Tibial artery (tissue), 4 donors: ENCODE results near the gene SH3GLB1.
"Not testable (repeated sequence)": the region's sequence is repeated elsewhere in the genome, so short reads cannot be mapped to it uniquely, and the experiment has no call there.

Source experiments
- DNase-seq, 2 donors: peaks; one replicate each; pipeline ENCODE4 v3.0.0-alpha.2; 2019
- H3K27ac ChIP-seq, 2 donors: fragments of 200-600 bp; sonication (generic) in 1 of 2; 1 replicate in 1 of 2; 2 replicates in 1 of 2; pipeline ENCODE4 v1.5.1; 2018 to 2019; ENCODE audit warnings: mild to moderate bottlenecking in 1 of 2
- H3K27me3 ChIP-seq, 2 donors: fragments of 200-600 bp; sonication (generic) in 1 of 2; one replicate each; pipeline versions ENCODE4 v1.5.1 to v1.6.0; 2016 to 2019
- H3K36me3 ChIP-seq, 3 donors: fragments of 200-600 bp; sonication (generic) in 2 of 3; one replicate each; pipeline ENCODE4 v1.5.1; 2016 to 2019; ENCODE audit warnings: mild to moderate bottlenecking in 2 of 3
- H3K4me1 ChIP-seq, 4 donors: fragments of 200-600 bp; sonication (generic) in 2 of 4; 1 replicate in 3 of 4; 2 replicates in 1 of 4; pipeline ENCODE4 v1.5.1; 2016 to 2019
- H3K4me3 ChIP-seq, 2 donors: fragments of 200-600 bp; sonication (generic) in 1 of 2; 1 replicate in 1 of 2; 2 replicates in 1 of 2; pipeline ENCODE4 v1.5.1; 2018 to 2019; ENCODE audit warnings: mild to moderate bottlenecking in 2 of 2
- H3K9me3 ChIP-seq, 3 donors: fragments of 200-600 bp; sonication (generic) in 1 of 3; one replicate each; pipeline ENCODE4 v1.5.1; 2016 to 2019
- intact Hi-C: fragments of 100-400 bp; cut with DNase I; formaldehyde crosslinking; loops from one replicate; pipeline ENCODE4 v1.15.0; 2023; ENCODE audit warnings: low total_unique reads
- TF ChIP-seq, protein P1 (sequence below), 2 experiments: fragments of 200-600 bp in 1 of 2; fragments of 450-650 bp in 1 of 2; IDR thresholded peaks; one replicate each; pipeline ENCODE4 v1.5.1; 2017 to 2019; ENCODE audit warnings: antibody characterized with exemption in 2 of 2, mild to moderate bottlenecking in 1 of 2, moderate library complexity in 1 of 2

Gene SH3GLB1

DNA sequence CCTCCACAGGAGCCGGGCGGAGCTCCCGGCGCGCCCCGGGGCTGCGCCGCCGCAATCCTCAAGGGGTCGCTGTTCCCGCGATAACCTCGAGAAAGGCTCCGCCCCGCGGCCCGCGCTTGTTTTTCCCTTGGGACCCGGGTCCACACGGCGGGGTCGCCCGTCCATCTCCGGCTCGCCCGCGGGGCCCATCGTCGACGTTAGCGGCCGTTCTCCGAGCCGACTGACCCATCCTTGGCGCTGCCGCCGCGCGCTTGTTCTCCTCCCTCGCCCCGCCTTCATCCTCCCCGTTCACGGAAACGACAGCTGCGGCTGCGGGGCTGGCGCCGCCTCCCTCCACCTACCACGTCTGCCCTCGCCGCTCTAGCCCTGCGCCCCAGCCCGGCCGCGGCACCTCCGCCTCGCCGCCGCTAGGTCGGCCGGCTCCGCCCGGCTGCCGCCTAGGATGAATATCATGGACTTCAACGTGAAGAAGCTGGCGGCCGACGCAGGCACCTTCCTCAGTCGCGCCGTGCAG, at the start of gene SH3GLB1:
Gene SH3GLB1 (plus strand): TSS at position 119 of the 514 bp plus-strand sequence. CDS start 324 bp downstream, at position 443.
- TF ChIP-seq, protein P1, sequence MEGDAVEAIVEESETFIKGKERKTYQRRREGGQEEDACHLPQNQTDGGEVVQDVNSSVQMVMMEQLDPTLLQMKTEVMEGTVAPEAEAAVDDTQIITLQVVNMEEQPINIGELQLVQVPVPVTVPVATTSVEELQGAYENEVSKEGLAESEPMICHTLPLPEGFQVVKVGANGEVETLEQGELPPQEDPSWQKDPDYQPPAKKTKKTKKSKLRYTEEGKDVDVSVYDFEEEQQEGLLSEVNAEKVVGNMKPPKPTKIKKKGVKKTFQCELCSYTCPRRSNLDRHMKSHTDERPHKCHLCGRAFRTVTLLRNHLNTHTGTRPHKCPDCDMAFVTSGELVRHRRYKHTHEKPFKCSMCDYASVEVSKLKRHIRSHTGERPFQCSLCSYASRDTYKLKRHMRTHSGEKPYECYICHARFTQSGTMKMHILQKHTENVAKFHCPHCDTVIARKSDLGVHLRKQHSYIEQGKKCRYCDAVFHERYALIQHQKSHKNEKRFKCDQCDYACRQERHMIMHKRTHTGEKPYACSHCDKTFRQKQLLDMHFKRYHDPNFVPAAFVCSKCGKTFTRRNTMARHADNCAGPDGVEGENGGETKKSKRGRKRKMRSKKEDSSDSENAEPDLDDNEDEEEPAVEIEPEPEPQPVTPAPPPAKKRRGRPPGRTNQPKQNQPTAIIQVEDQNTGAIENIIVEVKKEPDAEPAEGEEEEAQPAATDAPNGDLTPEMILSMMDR (IDR thresholded peaks at IDR 0.05): peak; percentile 90 to 91

DNA sequence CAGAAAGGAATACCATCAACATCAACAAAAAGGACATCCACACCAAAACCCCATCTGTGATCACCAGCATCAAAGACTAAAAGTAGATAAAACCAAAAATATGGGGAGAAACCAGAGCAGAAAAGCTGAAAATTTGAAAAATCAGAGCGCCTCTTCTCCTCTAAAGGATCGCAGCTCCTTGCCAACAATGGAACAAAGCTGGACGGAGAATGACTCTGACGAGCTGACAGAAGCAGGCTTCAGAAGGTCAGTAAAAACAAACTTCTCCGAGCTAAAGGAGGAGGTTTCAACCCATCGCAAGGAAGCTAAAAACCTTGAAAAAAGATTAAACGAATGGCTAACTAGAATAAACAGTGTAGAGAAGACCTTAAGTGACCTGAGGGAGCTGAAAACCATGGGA, 46.0 kb upstream of the SH3GLB1 start:
- H3K4me1 ChIP-seq, H3K4me3 ChIP-seq, H3K9me3 ChIP-seq, H3K27ac ChIP-seq, H3K27me3 ChIP-seq, H3K36me3 ChIP-seq, DNase-seq, intact Hi-C loops: not testable (repeated sequence)

More for the DNA sequence above, at the start of gene SH3GLB1:
- intact Hi-C loops: no loop called here
- H3K27ac ChIP-seq: peak within 1 kb of the TSS; percentile 98 to 99
- no peaks in the 10 kb centered on the region for H3K27me3 ChIP-seq
- no peaks in the 10 kb centered on the region for H3K36me3 ChIP-seq
- peak; percentile 83 to 91 for DNase-seq
- H3K9me3 ChIP-seq: no peaks in the 10 kb centered on the region
- peaks cover 0 to 40% (median 12%) of the 10 kb centered on the region in 4 donors for H3K4me1 ChIP-seq
- peak within 1 kb of the TSS; percentile 85 to 91 for H3K4me3 ChIP-seq

DNA sequence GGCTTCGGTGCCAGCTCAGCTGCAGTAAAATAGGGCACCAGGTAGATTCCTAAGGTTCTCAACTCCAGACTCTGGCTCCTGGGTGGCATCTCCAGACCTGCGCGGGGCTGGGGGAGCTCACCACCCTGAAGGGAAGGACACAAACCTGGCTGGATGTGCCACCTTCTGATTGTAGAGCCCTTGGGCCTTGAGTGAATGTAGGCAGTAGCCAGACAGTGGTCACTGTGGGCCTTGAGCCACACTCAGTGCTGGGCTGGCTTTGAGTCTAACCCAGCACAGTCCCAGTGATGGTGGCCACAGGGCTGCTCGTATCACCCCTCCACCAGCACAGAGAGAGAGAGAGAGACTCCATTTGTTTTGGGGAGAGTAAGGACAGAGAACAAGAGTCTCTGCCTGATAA, 38.0 kb upstream of the SH3GLB1 start:
- TF ChIP-seq, protein P1 (IDR thresholded peaks at IDR 0.05): no peak
- Histone ChIP-seq H3K36me3 (no peaks in the 10 kb centered on the region), H3K27me3 (no peaks in the 10 kb centered on the region), H3K27ac (no peak overlapping the region), H3K4me3 (no peak overlapping the region), H3K9me3 (no peaks in the 10 kb centered on the region), H3K4me1 (no peaks in the 10 kb centered on the region)
- intact Hi-C loops: no loop called here
- no peak for DNase-seq

DNA sequence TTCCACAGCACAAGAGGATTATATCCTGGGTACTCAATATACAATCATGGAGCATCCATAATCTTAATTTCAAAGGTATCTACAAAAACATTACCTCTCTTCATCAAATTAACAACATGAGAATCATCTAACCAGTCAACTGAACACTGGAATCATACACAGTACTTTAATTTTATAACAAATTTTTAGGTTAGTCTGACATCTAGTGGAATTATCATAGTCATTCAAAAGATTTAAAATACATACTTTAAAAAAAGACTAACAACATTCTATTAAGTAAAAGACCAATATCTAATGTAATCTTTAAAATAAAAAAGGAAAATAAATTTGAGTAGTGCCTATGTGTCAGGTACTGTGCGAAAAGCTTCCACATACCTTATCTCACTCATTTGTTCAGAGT, 16.8 kb upstream of the SH3GLB1 start:
- intact Hi-C loops: no loop called here
- TF ChIP-seq, protein P1 (IDR thresholded peaks at IDR 0.05): no peak
- no peaks in the 10 kb centered on the region for H3K27me3 ChIP-seq
- no peak for DNase-seq
- H3K36me3 ChIP-seq: no peaks in the 10 kb centered on the region
- no peak overlapping the region for H3K27ac ChIP-seq
- no peaks in the 10 kb centered on the region for H3K9me3 ChIP-seq
- H3K4me1 ChIP-seq: no peaks in the 10 kb centered on the region
- H3K4me3 ChIP-seq: no peak overlapping the region

DNA sequence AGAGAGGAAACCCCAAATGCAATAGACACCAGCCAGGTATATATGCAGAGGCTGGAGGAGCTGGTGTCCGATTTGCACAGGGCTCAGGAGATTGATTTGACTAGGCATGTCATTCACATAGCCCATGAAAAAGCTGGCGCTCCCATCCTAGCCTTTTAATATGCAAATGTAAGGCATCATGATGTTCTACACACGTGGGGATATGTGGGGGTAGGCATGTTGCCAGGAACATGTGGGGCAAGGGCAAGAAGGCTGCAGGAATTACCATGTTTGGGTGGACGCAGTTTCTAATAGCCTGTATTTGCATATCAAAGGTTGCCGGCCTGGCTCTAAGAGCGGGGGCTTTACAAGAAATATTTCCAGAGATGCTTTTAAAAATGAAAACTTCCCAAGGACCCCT, 11.7 kb upstream of the SH3GLB1 start:
- H3K4me3 ChIP-seq: no peak overlapping the region

DNA sequence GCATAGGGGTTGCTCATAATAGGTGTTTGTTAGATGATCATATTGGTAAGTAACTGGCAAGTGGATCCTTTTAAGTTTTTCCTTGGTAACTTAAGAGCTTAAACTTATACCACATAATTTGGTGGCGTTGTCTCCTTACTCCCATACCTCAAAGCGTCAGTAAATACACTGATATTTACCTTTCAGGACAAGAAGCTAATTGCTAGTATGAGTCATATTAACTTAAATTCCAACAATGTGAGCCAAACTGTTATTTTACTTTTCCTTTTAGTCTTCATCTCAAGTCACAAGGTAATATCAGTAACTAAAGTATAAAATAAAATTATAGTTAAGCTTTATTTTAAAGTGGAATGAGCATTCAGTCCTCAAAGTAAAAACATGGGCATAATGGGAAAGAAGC, 9.0 kb upstream of the SH3GLB1 start:
- Histone ChIP-seq H3K4me1 (no peaks in the 10 kb centered on the region), H3K9me3 (no peaks in the 10 kb centered on the region), H3K27ac (no peak overlapping the region), H3K27me3 (no peaks in the 10 kb centered on the region), H3K36me3 (no peaks in the 10 kb centered on the region), H3K4me3 (no peak overlapping the region)
- no peak for DNase-seq
- intact Hi-C loops: no loop called here
- TF ChIP-seq, protein P1 (IDR thresholded peaks at IDR 0.05): no peak

More for the DNA sequence above, 11.7 kb upstream of the SH3GLB1 start:
- intact Hi-C loops: no loop called here
- no peak for DNase-seq
- no peaks in the 10 kb centered on the region for H3K9me3 ChIP-seq
- H3K27me3 ChIP-seq: no peaks in the 10 kb centered on the region
- no peaks in the 10 kb centered on the region for H3K36me3 ChIP-seq
- H3K4me1 ChIP-seq: no peaks in the 10 kb centered on the region
- TF ChIP-seq, protein P1 (IDR thresholded peaks at IDR 0.05): no peak
- no peak overlapping the region for H3K27ac ChIP-seq
